ENCODE measurements around the gene NDUFA8.

The NDUFA8 gene

GRCh38 chr9:122113574-122113973, 46.0 kb downstream of the NDUFA8 start:
- Histone ChIP-seq H3K4me3 (ENCODE audit: extremely low read depth, insufficient read depth, low read length, poor library complexity, severe bottlenecking) (no peak overlapping the region), H3K4me1 (ENCODE audit: control insufficient read depth, insufficient read depth, low read length, poor library complexity, severe bottlenecking) (no peaks in the 10 kb centered on the region), H3K27ac (ENCODE audit: low read depth, low read length, severe bottlenecking) (no peak overlapping the region), H3K9me3 (ENCODE audit: control insufficient read depth, low read length) (no peaks in the 10 kb centered on the region), H3K36me3 (ENCODE audit: control insufficient read depth, insufficient read depth, low read length) (no peaks in the 10 kb centered on the region)
- WGBS, 2 experiments (ENCODE audit: insufficient coverage in 2 of 2): 56 to 57% methylated on average over 2 of the region's 5 CpGs

- peaks cover 4% of the 10 kb centered on the region for H3K4me1 ChIP-seq (ENCODE audit: control insufficient read depth, insufficient read depth, low read length, poor library complexity, severe bottlenecking)
- no peaks in the 10 kb centered on the region for H3K36me3 ChIP-seq (ENCODE audit: control insufficient read depth, insufficient read depth, low read length)
- H3K9me3 ChIP-seq (ENCODE audit: control insufficient read depth, low read length): no peaks in the 10 kb centered on the region
- 77 to 88% methylated on average over 5 to 6 of the region's 6 CpGs for WGBS, 2 experiments (ENCODE audit: insufficient coverage in 2 of 2)
- H3K4me3 ChIP-seq (ENCODE audit: extremely low read depth, insufficient read depth, low read length, poor library complexity, severe bottlenecking): no peak overlapping the region
- H3K27ac ChIP-seq (ENCODE audit: low read depth, low read length, severe bottlenecking): no peak overlapping the region
Measured at GRCh38 chr9:122112238-122112637, 47.3 kb downstream of the NDUFA8 start.

GRCh38 chr9:122111413-122112085, 48.0 kb downstream of the NDUFA8 start:
- WGBS, 2 experiments (ENCODE audit: insufficient coverage in 2 of 2): 88 to 90% methylated on average over 8 to 9 of the region's 9 CpGs
- no peak overlapping the region for H3K27ac ChIP-seq (ENCODE audit: low read depth, low read length, severe bottlenecking)
- peaks cover 4% of the 10 kb centered on the region for H3K4me1 ChIP-seq (ENCODE audit: control insufficient read depth, insufficient read depth, low read length, poor library complexity, severe bottlenecking)
- no peaks in the 10 kb centered on the region for H3K9me3 ChIP-seq (ENCODE audit: control insufficient read depth, low read length)
- no peak overlapping the region for H3K4me3 ChIP-seq (ENCODE audit: extremely low read depth, insufficient read depth, low read length, poor library complexity, severe bottlenecking)
- H3K36me3 ChIP-seq (ENCODE audit: control insufficient read depth, insufficient read depth, low read length): no peaks in the 10 kb centered on the region

- Histone ChIP-seq H3K4me1 (ENCODE audit: control insufficient read depth, insufficient read depth, low read length, poor library complexity, severe bottlenecking) (peaks cover 4% of the 10 kb centered on the region), H3K4me3 (ENCODE audit: extremely low read depth, insufficient read depth, low read length, poor library complexity, severe bottlenecking) (no peak overlapping the region), H3K36me3 (ENCODE audit: control insufficient read depth, insufficient read depth, low read length) (no peaks in the 10 kb centered on the region), H3K27ac (ENCODE audit: low read depth, low read length, severe bottlenecking) (no peak overlapping the region), H3K9me3 (ENCODE audit: control insufficient read depth, low read length) (no peaks in the 10 kb centered on the region)
- WGBS, 2 experiments (ENCODE audit: insufficient coverage in 2 of 2): 86 to 90% methylated on average over 4 to 6 of the region's 7 CpGs
Measured at GRCh38 chr9:122110100-122110833, 49.3 kb downstream of the NDUFA8 start.

- 68% methylated on average over 3 of the region's 3 CpGs; no CpG with 5 or more reads in 1 of the 2 experiments for WGBS, 2 experiments (ENCODE audit: insufficient coverage in 2 of 2)
Measured at GRCh38 chr9:122109035-122109813, 50.4 kb downstream of the NDUFA8 start.

GRCh38 chr9:122107291-122107805, 52.2 kb downstream of the NDUFA8 start:
- Histone ChIP-seq H3K4me1 (ENCODE audit: control insufficient read depth, insufficient read depth, low read length, poor library complexity, severe bottlenecking) (peaks cover 4% of the 10 kb centered on the region), H3K4me3 (ENCODE audit: extremely low read depth, insufficient read depth, low read length, poor library complexity, severe bottlenecking) (no peak overlapping the region), H3K27ac (ENCODE audit: low read depth, low read length, severe bottlenecking) (no peak overlapping the region), H3K9me3 (ENCODE audit: control insufficient read depth, low read length) (no peaks in the 10 kb centered on the region), H3K36me3 (ENCODE audit: control insufficient read depth, insufficient read depth, low read length) (no peaks in the 10 kb centered on the region)
- 74 to 84% methylated on average over 3 to 4 of the region's 7 CpGs for WGBS, 2 experiments (ENCODE audit: insufficient coverage in 2 of 2)

More at GRCh38 chr9:122109035-122109813, 50.4 kb downstream of the NDUFA8 start:
- Histone ChIP-seq H3K4me3 (ENCODE audit: extremely low read depth, insufficient read depth, low read length, poor library complexity, severe bottlenecking) (no peak overlapping the region), H3K4me1 (ENCODE audit: control insufficient read depth, insufficient read depth, low read length, poor library complexity, severe bottlenecking) (peaks cover 4% of the 10 kb centered on the region), H3K36me3 (ENCODE audit: control insufficient read depth, insufficient read depth, low read length) (no peaks in the 10 kb centered on the region), H3K9me3 (ENCODE audit: control insufficient read depth, low read length) (no peaks in the 10 kb centered on the region), H3K27ac (ENCODE audit: low read depth, low read length, severe bottlenecking) (no peak overlapping the region)

GRCh38 chr9:122106576-122106975, 53.0 kb downstream of the NDUFA8 start:
- H3K4me3 ChIP-seq (ENCODE audit: extremely low read depth, insufficient read depth, low read length, poor library complexity, severe bottlenecking): no peak overlapping the region
- no peaks in the 10 kb centered on the region for H3K9me3 ChIP-seq (ENCODE audit: control insufficient read depth, low read length)
- H3K4me1 ChIP-seq (ENCODE audit: control insufficient read depth, insufficient read depth, low read length, poor library complexity, severe bottlenecking): peaks cover 4% of the 10 kb centered on the region
- no peaks in the 10 kb centered on the region for H3K36me3 ChIP-seq (ENCODE audit: control insufficient read depth, insufficient read depth, low read length)
- WGBS, 2 experiments (ENCODE audit: insufficient coverage in 2 of 2): 90 to 100% methylated on average over 1 to 2 of the region's 2 CpGs
- no peak overlapping the region for H3K27ac ChIP-seq (ENCODE audit: low read depth, low read length, severe bottlenecking)

GRCh38 chr9:122103985-122104384, 55.6 kb downstream of the NDUFA8 start:
- Histone ChIP-seq H3K4me1 (ENCODE audit: control insufficient read depth, insufficient read depth, low read length, poor library complexity, severe bottlenecking) (peaks cover 4% of the 10 kb centered on the region), H3K36me3 (ENCODE audit: control insufficient read depth, insufficient read depth, low read length) (no peaks in the 10 kb centered on the region), H3K9me3 (ENCODE audit: control insufficient read depth, low read length) (no peaks in the 10 kb centered on the region), H3K27ac (ENCODE audit: low read depth, low read length, severe bottlenecking) (no peak overlapping the region), H3K4me3 (ENCODE audit: extremely low read depth, insufficient read depth, low read length, poor library complexity, severe bottlenecking) (no peak overlapping the region)
- WGBS, 2 experiments (ENCODE audit: insufficient coverage in 2 of 2): no CpG with 5 or more reads among the region's 1 CpG

GRCh38 chr9:122102156-122102555, 57.4 kb downstream of the NDUFA8 start:
- Histone ChIP-seq H3K27ac (ENCODE audit: low read depth, low read length, severe bottlenecking) (no peak overlapping the region), H3K36me3 (ENCODE audit: control insufficient read depth, insufficient read depth, low read length) (no peaks in the 10 kb centered on the region), H3K4me3 (ENCODE audit: extremely low read depth, insufficient read depth, low read length, poor library complexity, severe bottlenecking) (no peak overlapping the region), H3K4me1 (ENCODE audit: control insufficient read depth, insufficient read depth, low read length, poor library complexity, severe bottlenecking) (no peaks in the 10 kb centered on the region), H3K9me3 (ENCODE audit: control insufficient read depth, low read length) (no peaks in the 10 kb centered on the region)
- WGBS, 2 experiments (ENCODE audit: insufficient coverage in 2 of 2): 77 to 88% methylated on average over 1 of the region's 2 CpGs

- WGBS, 2 experiments (ENCODE audit: insufficient coverage in 2 of 2): 89 to 93% methylated on average over 5 to 7 of the region's 7 CpGs
- Histone ChIP-seq H3K9me3 (ENCODE audit: control insufficient read depth, low read length) (no peaks in the 10 kb centered on the region), H3K4me3 (ENCODE audit: extremely low read depth, insufficient read depth, low read length, poor library complexity, severe bottlenecking) (no peak overlapping the region), H3K36me3 (ENCODE audit: control insufficient read depth, insufficient read depth, low read length) (no peaks in the 10 kb centered on the region), H3K4me1 (ENCODE audit: control insufficient read depth, insufficient read depth, low read length, poor library complexity, severe bottlenecking) (no peaks in the 10 kb centered on the region), H3K27ac (ENCODE audit: low read depth, low read length, severe bottlenecking) (no peak overlapping the region)
Measured at GRCh38 chr9:122100756-122101155, 58.8 kb downstream of the NDUFA8 start.

Measured in mesodermal cell (in vitro differentiated cells).